ENCODE results near the gene SELENOM.

GRCh38 chr22:31153357-31153756, 46.0 kb upstream of the SELENOM start:
- TF ChIP-seq CTCF (IDR thresholded peaks at IDR 0.05): no peak
- TF ChIP-seq POLR2AphosphoS5 (IDR thresholded peaks at IDR 0.05): no peak
- TF ChIP-seq POLR2A (IDR thresholded peaks at IDR 0.05): no peak
